ENCODE results near the gene POGK.
"Not testable (repeated sequence)": the region's sequence is repeated elsewhere in the genome, so short reads cannot be mapped to it uniquely, and the experiment has no call there.

The POGK gene

DNA sequence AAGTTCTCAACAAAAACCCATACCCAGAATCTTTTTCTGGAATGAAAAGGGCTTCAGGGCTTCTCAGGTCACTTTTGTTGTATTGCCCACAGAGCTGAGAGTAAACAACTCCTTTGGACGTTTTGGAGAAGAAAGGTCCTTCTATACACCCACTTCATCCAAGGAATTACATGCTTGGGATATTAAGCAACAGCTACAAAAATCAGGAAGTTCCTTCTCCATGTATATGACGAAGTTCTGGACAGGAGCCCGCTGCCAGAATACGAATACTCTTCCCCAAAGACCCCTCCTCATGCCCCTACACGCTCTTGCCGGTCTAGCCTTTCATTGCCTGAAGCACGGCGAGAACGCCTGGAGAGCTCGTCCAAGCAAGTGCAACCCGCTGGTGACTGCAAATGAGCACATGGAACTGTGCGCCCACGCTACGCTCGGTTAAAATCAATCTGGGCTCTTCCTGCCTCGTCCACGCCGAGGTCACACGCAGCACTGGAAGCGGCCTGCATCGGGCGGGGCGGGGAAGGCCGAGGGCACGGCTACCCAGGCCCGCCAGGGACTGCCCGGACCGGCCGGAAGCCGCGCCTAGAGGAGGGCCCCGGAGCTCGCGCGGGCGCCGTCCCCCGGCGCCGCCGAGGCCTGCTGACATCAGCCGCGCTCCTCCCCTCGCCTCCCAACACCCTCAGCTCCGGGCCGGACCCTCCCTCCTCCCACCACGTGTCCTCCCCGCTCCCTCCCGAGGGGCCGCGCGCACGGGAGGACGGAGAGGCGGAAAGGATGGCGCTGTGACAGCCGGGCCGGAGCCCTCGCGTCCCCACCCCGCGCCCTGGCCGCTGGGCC, at the start of gene POGK:
Gene POGK, plus strand, starts transcription at position 710 of the 834 bp plus-strand sequence. CDS start 1,482 bp downstream, outside the sequence.
- DNase-seq: peak; percentile 84

GRCh38 chr1:166796620-166797236, 42.5 kb upstream of the POGK start:
- DNase-seq: no peak

DNA sequence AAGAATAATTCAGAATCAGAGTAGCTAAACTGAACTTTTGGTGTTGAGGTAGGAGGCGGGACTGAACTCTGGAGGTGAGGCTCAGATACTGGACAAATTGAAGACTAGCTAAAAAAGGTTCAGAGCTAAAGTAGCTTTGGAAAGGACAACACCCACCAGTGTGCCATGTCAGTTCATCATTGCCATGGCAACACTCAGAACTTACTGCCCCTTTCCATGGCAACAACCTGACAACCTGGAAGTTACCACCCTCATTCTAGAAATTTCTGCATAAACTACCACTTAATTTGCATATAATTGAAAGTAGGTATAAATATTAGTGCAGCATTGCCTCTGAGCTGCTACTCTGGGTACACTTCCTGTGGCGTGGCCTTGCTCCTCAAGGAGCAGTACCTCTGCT, 30.3 kb upstream of the POGK start:
- DNase-seq: no peak

GRCh38 chr1:166811691-166812090, 27.6 kb upstream of the POGK start:
- DNase-seq: no peak

GRCh38 chr1:166813508-166814223, 25.6 kb upstream of the POGK start:
- no peak for DNase-seq

DNA sequence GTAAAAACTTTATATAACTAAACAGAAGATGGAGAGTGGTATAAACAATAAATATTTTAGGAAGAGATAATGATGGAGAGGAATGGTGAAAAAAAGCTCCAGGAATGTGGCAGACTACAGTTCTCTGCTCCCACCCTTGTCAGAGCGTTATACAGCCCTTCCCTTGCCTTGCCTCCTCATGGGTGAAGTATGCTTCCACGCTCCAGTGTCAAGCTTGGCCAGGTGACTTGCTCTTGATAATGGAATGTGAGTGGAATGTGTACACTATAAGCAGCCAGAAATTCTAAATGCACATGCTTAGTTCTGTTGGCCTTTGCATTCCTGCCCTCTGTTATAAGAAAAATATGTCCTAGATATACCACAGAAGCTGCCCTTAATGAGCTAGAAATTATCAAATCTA, 24.7 kb upstream of the POGK start:
- DNase-seq: no peak

GRCh38 chr1:166819974-166820373, 19.3 kb upstream of the POGK start:
- DNase-seq: no peak

DNA sequence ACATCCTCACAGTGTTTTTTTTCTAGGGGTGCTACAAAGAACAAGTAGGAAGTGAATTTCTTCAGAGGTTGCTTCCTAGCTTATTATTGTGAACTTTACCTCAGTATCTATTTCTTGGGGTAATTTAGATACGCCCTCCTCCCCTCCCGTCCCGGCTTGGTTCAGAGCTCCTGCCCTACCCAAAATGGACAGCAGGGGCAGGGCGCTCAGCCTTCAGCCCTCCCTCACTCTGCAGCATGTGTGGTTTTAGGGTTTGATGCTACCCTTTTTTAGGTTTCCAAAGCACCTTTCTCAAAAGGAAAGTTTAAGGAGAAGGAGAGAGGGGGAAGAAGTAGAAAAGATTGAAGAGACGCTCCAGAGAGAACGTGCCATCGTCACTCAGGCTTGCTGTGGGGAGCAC, 16.9 kb upstream of the POGK start:
- DNase-seq: no peak

DNA sequence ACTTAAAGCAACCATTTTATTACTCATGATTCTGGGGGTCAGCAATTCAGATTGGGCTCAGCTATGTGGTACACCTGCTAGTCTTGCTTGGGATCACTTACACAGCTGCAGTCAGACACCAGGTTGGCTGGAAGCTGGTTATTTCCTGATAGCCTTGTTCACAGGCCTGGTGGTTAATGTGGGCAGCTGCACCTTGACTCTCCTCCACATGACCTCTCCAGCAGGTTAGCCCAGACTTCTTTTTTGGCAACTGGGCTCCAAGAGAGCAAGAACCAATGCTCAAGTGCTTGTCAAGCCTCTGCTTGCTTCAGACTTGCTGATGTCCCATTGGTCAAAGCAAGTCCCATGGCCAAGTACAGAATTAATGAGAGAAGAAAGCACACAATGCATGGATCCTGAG, 11.8 kb upstream of the POGK start:
- DNase-seq: no peak

GRCh38 chr1:166829762-166830161, 9.5 kb upstream of the POGK start:
- not testable (repeated sequence) for DNase-seq

GRCh38 chr1:166836733-166837132, 2.5 kb upstream of the POGK start:
- no peak for DNase-seq

DNA sequence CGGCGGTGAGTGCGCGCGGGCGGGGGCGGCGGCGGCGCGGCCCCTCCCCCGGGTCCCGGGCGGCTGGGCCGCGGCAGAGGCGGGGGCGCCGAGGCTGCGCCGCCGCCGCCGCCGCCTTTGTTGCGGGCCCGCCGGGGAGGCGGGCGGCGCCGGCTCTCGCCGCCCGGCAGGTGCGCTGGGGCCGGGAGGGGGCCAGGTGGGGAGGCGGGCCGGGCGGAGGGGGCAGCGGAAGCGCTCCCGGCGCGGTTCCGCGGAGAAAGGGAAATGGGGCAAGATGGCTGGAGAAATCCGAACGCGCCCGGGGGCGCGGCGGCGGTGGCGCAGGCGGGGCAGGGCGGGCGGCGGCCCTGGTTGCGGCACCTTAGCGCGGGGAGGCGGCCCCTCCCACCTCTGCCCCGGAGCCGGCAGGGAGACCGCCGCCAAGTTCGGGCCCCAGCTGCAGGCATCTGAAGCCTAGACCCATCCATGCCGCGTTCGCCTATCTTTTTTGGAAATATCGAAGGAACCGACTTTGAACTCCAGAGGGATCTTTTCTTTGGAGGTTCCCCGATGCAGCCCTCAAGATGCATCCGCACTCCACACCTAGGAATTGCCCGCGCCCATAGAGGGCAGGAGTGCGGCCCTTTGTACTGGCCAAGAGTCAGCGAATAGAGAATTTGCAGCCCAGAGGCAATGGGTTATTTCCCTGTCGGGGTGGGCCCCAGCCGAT, 479 bp downstream of the POGK start:
- DNase-seq: peak; percentile 73

DNA sequence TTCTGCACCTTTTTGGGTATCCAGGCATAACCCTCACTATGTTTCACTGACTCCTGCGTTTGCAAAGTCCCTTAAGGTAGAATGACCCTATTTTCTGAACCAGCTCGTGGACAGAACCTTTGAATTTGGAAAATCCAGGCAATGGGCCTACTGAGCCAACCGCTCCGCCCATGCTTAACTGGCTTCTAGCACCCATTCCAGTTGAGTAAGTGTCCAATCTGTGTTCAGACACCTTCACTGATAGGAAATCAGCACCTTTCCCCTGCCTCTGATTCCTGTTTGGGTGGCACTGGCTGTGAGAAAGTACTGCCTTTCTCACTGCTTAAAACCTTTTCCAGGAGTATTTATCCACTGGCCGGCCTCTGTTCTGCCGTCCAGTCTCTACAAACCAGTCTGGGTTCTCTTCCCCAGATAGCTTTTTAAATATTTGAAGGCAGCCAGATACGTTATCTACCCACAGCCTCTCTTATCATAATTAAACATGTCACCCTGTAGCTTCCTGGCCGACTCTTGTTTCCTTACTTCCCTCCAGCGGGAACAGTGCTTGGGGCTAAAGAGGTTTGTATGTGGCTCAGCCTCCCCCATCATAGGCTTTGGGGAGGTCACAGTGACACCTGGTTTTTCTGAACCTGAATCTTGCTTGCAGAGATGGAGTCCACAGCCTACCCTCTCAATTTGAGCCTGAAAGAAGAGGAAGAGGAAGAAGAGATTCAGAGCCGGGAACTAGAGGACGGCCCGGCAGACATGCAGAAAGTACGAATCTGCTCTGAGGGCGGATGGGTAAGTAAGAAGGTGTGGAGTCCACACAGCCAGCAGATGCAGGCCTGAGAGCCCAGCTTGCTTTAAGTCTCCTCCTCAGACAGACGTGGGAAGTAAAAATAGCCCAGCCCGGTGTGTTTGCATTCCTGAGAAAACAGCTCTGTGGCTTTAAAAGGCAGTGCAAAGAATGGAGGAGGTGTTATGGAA, 1.3 kb downstream of the POGK start:
- DNase-seq: no peak

- DNase-seq: no peak
These were observed 4.0 kb downstream of the POGK start for GRCh38 chr1:166843322-166843721.

DNA sequence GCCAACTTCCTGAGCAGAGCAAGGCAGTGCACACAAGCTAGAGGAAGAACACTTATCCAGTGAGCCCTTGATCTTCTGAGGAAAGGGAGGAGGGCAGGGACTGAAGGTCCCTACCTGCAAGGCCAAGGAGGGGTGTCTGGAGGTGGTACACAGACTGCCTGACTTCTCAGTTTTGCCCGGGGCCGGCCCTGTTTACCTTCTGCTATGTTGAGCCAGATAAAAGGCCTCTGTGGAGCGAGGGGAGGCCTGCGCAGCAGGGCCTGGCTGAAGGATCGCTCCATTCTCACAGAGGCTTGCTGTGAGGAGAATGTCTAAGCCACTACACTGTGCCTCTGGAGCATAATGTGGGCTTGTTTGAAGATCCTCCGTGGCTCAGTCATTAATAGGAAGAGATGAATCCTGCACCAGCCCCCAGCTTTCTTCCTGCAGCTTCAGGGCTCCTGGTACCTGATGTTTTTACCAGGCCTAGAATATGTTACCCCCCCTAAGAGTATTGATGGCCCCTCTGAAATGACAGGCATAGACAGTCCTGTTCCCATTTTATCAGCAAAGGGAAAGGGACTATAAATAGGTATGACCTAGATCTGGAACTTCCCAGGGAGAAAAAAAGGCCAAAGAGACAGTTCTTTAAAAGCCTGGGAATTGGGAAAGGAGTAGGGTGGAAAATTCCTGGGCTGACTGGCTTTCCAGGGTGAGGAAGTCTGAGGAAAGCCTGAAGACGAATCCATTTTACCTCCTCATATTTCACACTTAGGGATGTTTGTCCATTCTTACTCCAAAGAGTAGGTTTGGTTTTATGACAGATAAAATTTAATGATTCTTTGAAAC, 4.7 kb downstream of the POGK start:
- no peak for DNase-seq

GRCh38 chr1:166844791-166845190, 5.5 kb downstream of the POGK start:
- no peak for DNase-seq

DNA sequence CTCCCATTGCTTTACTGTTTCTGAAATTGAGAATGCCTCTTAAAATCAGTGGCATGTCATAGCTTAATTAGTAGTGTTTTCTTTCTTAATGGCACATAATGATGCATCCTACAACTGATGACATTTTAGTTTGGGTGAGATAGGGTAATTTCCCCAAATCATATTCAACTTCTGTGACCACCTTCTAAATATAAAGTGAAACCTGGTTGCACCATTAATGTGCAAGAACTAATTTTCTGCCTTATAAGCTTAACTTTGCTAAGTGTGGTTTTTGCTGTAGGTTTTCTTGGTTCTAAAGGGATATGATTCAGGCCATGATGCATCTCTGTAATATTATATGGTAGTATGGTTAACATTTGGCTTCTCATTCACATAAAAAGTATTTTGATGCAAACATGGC, 8.9 kb downstream of the POGK start:
- DNase-seq: no peak

- no peak for DNase-seq
These were observed 9.9 kb downstream of the POGK start for GRCh38 chr1:166849135-166849534.

- DNase-seq: no peak
These were observed 13.6 kb downstream of the POGK start for GRCh38 chr1:166852918-166853317.

DNA sequence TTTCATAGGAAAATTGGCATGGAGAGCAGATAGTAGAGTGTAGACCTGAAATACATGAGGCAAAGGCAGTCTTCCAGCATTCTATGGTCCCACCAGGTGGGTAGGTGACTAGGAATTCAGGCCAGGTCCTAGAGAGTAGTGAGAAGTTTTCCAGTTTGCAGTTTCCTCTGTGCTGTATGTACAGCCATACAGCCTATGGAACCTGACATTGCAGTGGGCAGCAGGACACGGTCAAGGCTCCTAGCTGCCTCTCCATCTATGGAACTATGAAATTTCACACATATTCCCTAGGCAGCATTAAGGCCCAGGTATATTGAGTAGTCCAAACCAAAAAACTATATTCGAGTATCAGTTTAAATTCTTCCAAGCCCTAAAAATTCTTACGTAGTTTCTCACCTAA, 16.3 kb downstream of the POGK start:
- no peak for DNase-seq

DNA sequence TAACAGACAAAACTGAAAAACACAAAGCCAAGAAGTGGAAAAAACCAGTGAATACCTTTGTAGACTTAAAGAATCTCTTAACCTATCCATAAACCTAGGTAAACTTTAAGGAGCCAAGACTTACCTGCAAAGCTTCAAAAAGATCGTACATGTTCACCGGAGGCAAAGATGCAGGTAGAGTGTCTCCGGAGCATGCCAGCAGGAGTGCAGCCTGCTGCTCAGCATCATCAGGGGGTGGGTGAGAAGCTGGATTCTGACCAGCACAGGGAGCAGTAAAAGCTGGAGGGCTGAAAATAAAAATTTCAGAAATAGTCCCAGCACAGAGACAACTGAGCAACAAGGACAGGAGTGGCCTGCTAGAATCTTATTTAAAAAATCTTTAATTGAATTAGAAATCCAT, 18.7 kb downstream of the POGK start:
- no peak for DNase-seq

Measured in activated T-cell treated with anti-CD3 and anti-CD28 coated beads, Interleukin-2, amount 50 U/mL, for 1 hour (primary cell).